Measurements from ENCODE around the gene WIPF2. TPM values are rescaled to one million over a fixed set of nuclear protein-coding genes. Genes with fewer than 3 reads are reported as not detected.

Gene WIPF2
- total and polyA plus RNA-seq, 2 of the 8 experiments (the other 6 are each of a cell fraction or from before 2014, with no cell fraction given) = 6.9 to 25.3 TPM

DNA sequence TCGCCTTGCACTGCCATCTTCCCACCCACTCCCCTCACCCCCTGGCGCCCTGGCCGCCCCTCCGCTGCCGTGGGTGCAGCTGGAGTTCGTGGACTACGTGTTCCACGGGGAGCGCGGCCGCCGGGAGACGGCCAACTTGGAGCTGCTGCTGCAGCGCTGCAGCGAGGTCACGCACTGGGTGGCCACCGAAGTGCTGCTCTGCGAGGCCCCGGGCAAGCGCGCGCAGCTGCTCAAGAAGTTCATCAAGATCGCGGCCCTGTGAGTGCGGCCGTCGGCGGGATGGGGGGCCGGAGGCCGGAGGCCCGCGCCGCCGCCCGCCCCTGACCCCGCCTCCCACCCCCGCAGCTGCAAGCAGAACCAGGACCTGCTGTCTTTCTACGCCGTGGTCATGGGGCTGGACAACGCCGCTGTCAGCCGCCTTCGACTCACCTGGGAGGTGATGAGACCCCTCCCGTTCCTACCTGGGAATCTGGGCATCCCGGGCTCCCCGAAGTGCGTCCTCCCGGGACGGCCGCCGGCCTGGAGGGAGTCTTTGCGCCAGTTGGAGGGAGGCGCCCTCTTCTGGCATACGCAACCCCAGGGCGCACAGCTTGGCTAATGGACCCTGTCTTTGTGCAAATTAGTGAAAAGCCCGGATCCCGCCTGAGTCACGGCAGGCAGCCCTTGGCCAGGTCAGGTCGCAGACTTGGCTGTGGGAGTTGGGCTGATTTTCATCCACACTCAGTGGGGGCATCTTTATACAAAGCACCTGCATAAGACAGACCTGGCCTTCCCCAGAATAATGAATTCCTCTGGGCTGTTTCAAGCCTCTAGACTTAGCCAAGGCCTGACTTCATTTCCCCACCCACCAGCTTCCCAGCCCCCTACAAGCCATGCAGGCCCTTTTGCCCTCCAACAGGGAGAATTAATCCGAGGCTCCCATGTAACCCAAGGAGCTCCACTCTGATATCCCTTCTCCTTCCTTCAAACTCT, 27.6 kb upstream of the WIPF2 start:
- Histone ChIP-seq H3K9me3 (ENCODE audit: insufficient read depth in 2 of 2, low read depth in 1 of 2, low read length in 1 of 2) (no peaks in the 10 kb centered on the region), H2BK15ac (ENCODE audit: low read length) (peak overlapping the region; percentile 72; the same call in 1 of the 2 replicates), H2AK5ac (ENCODE audit: low read depth, low read length) (no peak overlapping the region), H3K27me3 (replicated peaks in 1 of 4; ENCODE audit: control insufficient read depth in 3 of 4, extremely low read depth in 1 of 4, insufficient read depth in 3 of 4, low read length in 3 of 4) (no peaks in the 10 kb centered on the region), H3K4me3 (ENCODE audit: extremely low read depth in 1 of 4, insufficient read depth in 2 of 4, low read depth in 3 of 4, low read length in 4 of 4) (peak overlapping the region; percentile 20 to 73 (median 44)), H2BK120ac (replicated peaks; ENCODE audit: low read depth, low read length) (no peak overlapping the region), H2BK20ac (ENCODE audit: low read length) (no peak overlapping the region), H4K91ac (replicated peaks; ENCODE audit: insufficient read length, low read length) (no peak overlapping the region), H4K8ac (ENCODE audit: extremely low read depth, insufficient read depth, low read length) (peak overlapping the region; percentile 68; the same call in 1 of the 2 replicates), H4K5ac (ENCODE audit: insufficient read length, low read depth, low read length) (peak overlapping the region; percentile 21), H3K79me2 (ENCODE audit: control insufficient read depth in 1 of 2, insufficient read depth in 2 of 2, low read length in 2 of 2) (no peaks in the 10 kb centered on the region), H4K20me1 (replicated peaks in 1 of 2; ENCODE audit: control insufficient read depth in 1 of 2, insufficient read depth in 2 of 2, low read length in 2 of 2) (peaks cover 0 to 2% of the 10 kb centered on the region in 2 experiments), H3K23ac (ENCODE audit: insufficient read length) (no peak overlapping the region), H3K4me1 (replicated peaks in 1 of 4; ENCODE audit: control insufficient read depth in 3 of 4, insufficient read depth in 4 of 4, low read length in 3 of 4) (peaks cover 0 to 15% (median 8%) of the 10 kb centered on the region in 4 experiments; a peak in 5 of 7 replicates), H3K14ac (ENCODE audit: insufficient read length) (no peak overlapping the region), H3K9ac (replicated peaks in 1 of 4; ENCODE audit: extremely low read depth in 1 of 4, low read depth in 3 of 4, low read length in 3 of 4) (peak overlapping the region in 2 of 4 experiments; percentile 13 to 33; a peak in 2 of 7 replicates), H2BK12ac (ENCODE audit: low read depth, low read length) (peak overlapping the region; percentile 50; the same call in 1 of the 2 replicates), H3K56ac (replicated peaks; ENCODE audit: insufficient read length, low read depth, low read length) (peak overlapping the region; percentile 73), H3K27ac (ENCODE audit: low read depth, low read length) (no peak overlapping the region), H3K36me3 (ENCODE audit: control insufficient read depth in 2 of 4, insufficient read depth in 4 of 4, low read length in 3 of 4) (peaks cover 0 to 15% (median 6%) of the 10 kb centered on the region in 4 experiments; a peak in 5 of 8 replicates), H3K79me1 (ENCODE audit: low read depth, low read length) (no peaks in the 10 kb centered on the region), H3K4me2 (ENCODE audit: insufficient read depth in 1 of 2, low read depth in 2 of 2, low read length in 2 of 2) (peak overlapping the region; percentile 89 to 95), H3K4ac (replicated peaks; ENCODE audit: insufficient read length, low read depth, low read length) (no peak overlapping the region), H2AFZ (ENCODE audit: low read length) (0 out of 2 replicates have a peak overlapping the region, but pooled peaks have one; percentile 44), H3K18ac (ENCODE audit: extremely low read depth, low read length) (peak overlapping the region; percentile 65), H2BK5ac (ENCODE audit: low read depth, low read length) (peak overlapping the region; percentile 44; the same call in 1 of the 2 replicates), H3K23me2 (ENCODE audit: low read depth, low read length) (peaks cover 8% of the 10 kb centered on the region)
- CTCF ChIA-PET (ENCODE audit: partially characterized antibody) = interaction anchor here (0.7 to 7.9 kb wide), 34 partner anchors 8 to 342 kb away, joined by 3 to 61 read pairs (median 4); partner anchors contain the start of genes CSF3, RAPGEFL1 and WIPF2
- WGBS, 2 experiments (ENCODE audit: extremely low coverage in 1 of 2, insufficient coverage in 1 of 2, insufficient read length in 1 of 2, insufficient replicate concordance in 2 of 2, low coverage in 1 of 2, low lambda C conversion rate in 2 of 2, missing lambda C conversion rate in 1 of 2) = 7% methylated on average over 38 of the region's 60 CpGs; no CpG with 5 or more reads in 1 of the 2 experiments
- DNase-seq (ENCODE audit: low read depth in 1 of 2, low spot score in 2 of 2) = peak; percentile 70 to 87
- no peak for FAIRE-seq
- POLR2A ChIA-PET (ENCODE audit: partially characterized antibody) = interaction anchor here (0.5 to 10.5 kb wide), 12 partner anchors 8 to 128 kb away, joined by 3 to 105 read pairs (median 4); partner anchors contain the start of genes CDC6, RAPGEFL1, THRA and WIPF2
- TF ChIP-seq TEAD4 (IDR thresholded peaks at IDR 0.05; ENCODE audit: low read depth, low read length) (no peak), KDM5A (IDR thresholded peaks at IDR 0.05; ENCODE audit: low read length) (no peak), BCL11A (IDR thresholded peaks at IDR 0.05; ENCODE audit: low read depth in 2 of 2, low read length in 2 of 2) (no peak), FOSL1 (IDR thresholded peaks at IDR 0.05; ENCODE audit: insufficient read depth, low read depth, low read length) (no peak), GTF2F1 (IDR thresholded peaks at IDR 0.05; ENCODE audit: borderline replicate concordance, low read depth, low read length) (0 out of 2 replicates have a peak, but pooled peaks have one; percentile 20), NRF1 (IDR thresholded peaks at IDR 0.05; ENCODE audit: low read depth, low read length) (no peak), JUND (IDR thresholded peaks at IDR 0.05; ENCODE audit: low read length) (no peak), ATF3 (IDR thresholded peaks at IDR 0.05; ENCODE audit: insufficient read depth, low read depth, low read length) (no peak), EZH2 (IDR thresholded peaks at IDR 0.05; ENCODE audit: low read depth, low read length, severe bottlenecking) (no peak)
